CD1c-positive myeloid dendritic cell (primary cell): ENCODE results near the gene FUOM.

Experiments
- DNase-seq: peaks from one replicate; pipeline ENCODE4 v3.0.0-alpha.2; 2016; ENCODE audit errors: extremely low spot score

Gene FUOM

GRCh38 chr10:133350283-133350949, 7.4 kb downstream of the FUOM start:
- DNase-seq = no peak

- no peak for DNase-seq
Measured at GRCh38 chr10:133349577-133350011, 8.2 kb downstream of the FUOM start.

GRCh38 chr10:133349160-133349568, 8.7 kb downstream of the FUOM start:
- no peak for DNase-seq

- no peak for DNase-seq
Measured at GRCh38 chr10:133347710-133348517, 9.9 kb downstream of the FUOM start.

GRCh38 chr10:133346413-133346812, 11.4 kb downstream of the FUOM start:
- no peak for DNase-seq

- DNase-seq = no peak
Measured at GRCh38 chr10:133344236-133344635, 13.6 kb downstream of the FUOM start.

GRCh38 chr10:133343558-133343957, 14.3 kb downstream of the FUOM start:
- no peak for DNase-seq

- no peak for DNase-seq
Measured at GRCh38 chr10:133342942-133343341, 14.9 kb downstream of the FUOM start.

GRCh38 chr10:133341983-133342382, 15.8 kb downstream of the FUOM start:
- DNase-seq = no peak

- no peak for DNase-seq
Measured at GRCh38 chr10:133339708-133340380, 18.0 kb downstream of the FUOM start.

GRCh38 chr10:133338080-133339071, 19.4 kb downstream of the FUOM start:
- no peak for DNase-seq

GRCh38 chr10:133337370-133337725, 20.5 kb downstream of the FUOM start:
- DNase-seq = no peak

GRCh38 chr10:133336577-133337369, 21.0 kb downstream of the FUOM start, which contains the start of gene CALY:
Gene CALY (minus strand): TSS chr10:133336896. CDS start chr10:133328989, 7,907 bp downstream.
- DNase-seq = peak; percentile 69

- no peak for DNase-seq
Measured at GRCh38 chr10:133336118-133336576, 21.7 kb downstream of the FUOM start.

GRCh38 chr10:133335246-133336117, 22.3 kb downstream of the FUOM start:
- DNase-seq = peak; percentile 75

GRCh38 chr10:133334503-133335245, 23.1 kb downstream of the FUOM start:
- DNase-seq = no peak

- no peak for DNase-seq
Measured at GRCh38 chr10:133332936-133333699, 24.7 kb downstream of the FUOM start.
